Measurements from ENCODE around the gene FAM209B. TPM values are rescaled to one million over a fixed set of nuclear protein-coding genes. Genes with fewer than 3 reads are reported as not detected.
"Not testable (repeated sequence)": the region's sequence is repeated elsewhere in the genome, so short reads cannot be mapped to it uniquely, and the experiment has no call there.

The FAM209B gene
- polyA plus RNA-seq, 1 donor = 0.27 TPM

GRCh38 chr20:56537997-56538396 is 5.0 kb downstream of the FAM209B start:
- no peak for DNase-seq (ENCODE audit: low read depth)

- no peak for DNase-seq (ENCODE audit: low read depth)
Observed at GRCh38 chr20:56540415-56540814, 7.4 kb downstream of the FAM209B start.

GRCh38 chr20:56542489-56543030 is 9.5 kb downstream of the FAM209B start:
- DNase-seq (ENCODE audit: low read depth) = peak; percentile 6

GRCh38 chr20:56551571-56551970 is 18.5 kb downstream of the FAM209B start:
- no peak for DNase-seq (ENCODE audit: low read depth)

- no peak for DNase-seq (ENCODE audit: low read depth)
Observed at GRCh38 chr20:56552911-56553629, 20.0 kb downstream of the FAM209B start.

GRCh38 chr20:56554869-56555268 is 21.8 kb downstream of the FAM209B start:
- peak; percentile 14 for DNase-seq (ENCODE audit: low read depth)

- no peak for DNase-seq (ENCODE audit: low read depth)
Observed at GRCh38 chr20:56558968-56559367, 25.9 kb downstream of the FAM209B start.

GRCh38 chr20:56564526-56564925 is 31.5 kb downstream of the FAM209B start:
- not testable (repeated sequence) for DNase-seq (ENCODE audit: low read depth)

- no peak for DNase-seq (ENCODE audit: low read depth)
Observed at GRCh38 chr20:56565511-56565910, 32.5 kb downstream of the FAM209B start.

- no peak for DNase-seq (ENCODE audit: low read depth)
Observed at GRCh38 chr20:56566621-56567020, 33.6 kb downstream of the FAM209B start.

GRCh38 chr20:56570832-56571231 is 37.8 kb downstream of the FAM209B start:
- no peak for DNase-seq (ENCODE audit: low read depth)

- DNase-seq (ENCODE audit: low read depth) = no peak
Observed at GRCh38 chr20:56572172-56572571, 39.1 kb downstream of the FAM209B start.

GRCh38 chr20:56573986-56574385 is 40.9 kb downstream of the FAM209B start:
- DNase-seq (ENCODE audit: low read depth) = no peak

- DNase-seq (ENCODE audit: low read depth) = no peak
Observed at GRCh38 chr20:56574531-56575142, 41.6 kb downstream of the FAM209B start.

- DNase-seq (ENCODE audit: low read depth) = no peak
Observed at GRCh38 chr20:56575157-56575556, 42.1 kb downstream of the FAM209B start.

- no peak for DNase-seq (ENCODE audit: low read depth)
Observed at GRCh38 chr20:56575961-56576360, 42.9 kb downstream of the FAM209B start.

- DNase-seq (ENCODE audit: low read depth) = no peak
Observed at GRCh38 chr20:56579301-56579710, 46.3 kb downstream of the FAM209B start.

- DNase-seq (ENCODE audit: low read depth) = no peak
Observed at GRCh38 chr20:56580226-56580625, 47.2 kb downstream of the FAM209B start.

GRCh38 chr20:56581701-56582100 is 48.7 kb downstream of the FAM209B start:
- DNase-seq (ENCODE audit: low read depth) = no peak

GRCh38 chr20:56582542-56582941 is 49.5 kb downstream of the FAM209B start:
- DNase-seq (ENCODE audit: low read depth) = no peak

- DNase-seq (ENCODE audit: low read depth) = no peak
Observed at GRCh38 chr20:56584916-56585315, 51.9 kb downstream of the FAM209B start.
